Right atrium auricular region (tissue), 2 donors: Measurements from ENCODE around the gene GNRH2. TPM values are rescaled to one million over a fixed set of nuclear protein-coding genes. Genes with fewer than 3 reads are reported as not detected.
"Not testable (repeated sequence)": the region's sequence is repeated elsewhere in the genome, so short reads cannot be mapped to it uniquely, and the experiment has no call there.

Source experiments
- DNase-seq: peaks from one replicate; pipeline ENCODE4 v3.0.0-alpha.2; 2019; ENCODE audit warnings: low spot score
- H3K27ac ChIP-seq, 2 donors: fragments of 200-600 bp; sonication (generic); 1 replicate in 1 of 2; 2 replicates in 1 of 2; pipeline ENCODE4 v1.5.1; 2016 to 2019
- H3K27me3 ChIP-seq, 2 donors: fragments of 200-600 bp; sonication (generic); one replicate each; pipeline versions ENCODE4 v1.5.1 to v1.6.0; 2017 to 2019
- H3K36me3 ChIP-seq: fragments of 200-600 bp; sonication (generic); one replicate; pipeline ENCODE4 v1.5.1; 2016
- H3K4me1 ChIP-seq, 2 donors: fragments of 200-600 bp; sonication (generic); one replicate each; pipeline versions ENCODE4 v1.5.1 to v1.6.0; 2017 to 2019
- H3K4me3 ChIP-seq, 2 donors: fragments of 200-600 bp; sonication (generic); 1 replicate in 1 of 2; 2 replicates in 1 of 2; pipeline ENCODE4 v1.5.1; 2017 to 2019; ENCODE audit warnings: mild to moderate bottlenecking in 1 of 2, moderate library complexity in 1 of 2
- H3K9me3 ChIP-seq, 2 donors: fragments of 200-600 bp; sonication (generic); one replicate each; pipeline ENCODE4 v1.5.1; 2019
- CTCF ChIP-seq, 2 donors: fragments of 200-600 bp; sonication (generic); IDR thresholded peaks; one replicate each; pipeline ENCODE4 v1.5.1; 2019; ENCODE audit warnings: antibody characterized with exemption in 2 of 2
- total RNA-seq, 2 donors: library from RNA; depleted of rRNA; stranded (reverse); fragments of >200 nt; gene quantifications; one replicate each; pipeline ENCODE4 v1.1.0, GENCODE V29; 2016

The GNRH2 gene
- total RNA-seq, 2 donors from 2014 or later: not detected

DNA sequence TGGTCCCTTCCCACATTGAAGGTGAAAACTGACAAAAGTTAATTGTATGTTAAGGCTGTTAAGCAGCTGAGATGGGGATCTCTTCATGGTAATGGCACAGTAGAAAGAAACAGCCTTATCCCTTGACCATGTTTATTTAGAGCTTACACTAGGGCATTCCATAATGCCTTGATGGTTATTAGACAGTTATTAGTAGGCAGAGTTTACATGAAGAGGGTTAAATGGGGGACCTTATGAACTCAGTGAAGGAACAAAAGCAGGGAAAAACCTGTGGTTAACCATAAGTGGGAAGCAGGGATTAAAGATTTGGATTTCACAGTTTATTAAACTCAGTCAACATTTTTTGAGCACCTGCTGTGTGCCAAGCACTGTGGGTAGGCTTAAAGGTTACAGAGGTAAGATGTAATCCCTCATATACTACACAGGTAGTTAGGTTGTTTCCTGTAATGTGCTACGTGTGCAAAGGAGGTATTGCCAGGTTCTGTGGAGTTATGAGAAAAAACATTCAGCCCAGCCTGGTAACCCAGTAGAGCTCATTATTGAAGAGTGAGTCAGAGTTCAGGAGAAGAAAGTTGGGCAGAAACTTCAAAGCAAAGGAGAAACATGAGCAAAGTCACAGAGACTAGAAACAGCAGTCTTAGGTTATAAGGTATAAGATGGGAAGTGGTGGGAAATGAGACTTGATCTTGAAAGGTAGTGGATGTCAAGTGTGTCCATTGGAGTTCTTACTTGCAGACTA lies 32.3 kb upstream of the GNRH2 start:
- peaks cover 60% of the 10 kb centered on the region for H3K36me3 ChIP-seq
- H3K9me3 ChIP-seq: no peaks in the 10 kb centered on the region
- H3K27ac ChIP-seq: no peak overlapping the region
- no peaks in the 10 kb centered on the region for H3K4me1 ChIP-seq
- no peak for DNase-seq
- H3K27me3 ChIP-seq: no peaks in the 10 kb centered on the region
- no peak overlapping the region for H3K4me3 ChIP-seq
- no peak for TF ChIP-seq CTCF (IDR thresholded peaks at IDR 0.05)

DNA sequence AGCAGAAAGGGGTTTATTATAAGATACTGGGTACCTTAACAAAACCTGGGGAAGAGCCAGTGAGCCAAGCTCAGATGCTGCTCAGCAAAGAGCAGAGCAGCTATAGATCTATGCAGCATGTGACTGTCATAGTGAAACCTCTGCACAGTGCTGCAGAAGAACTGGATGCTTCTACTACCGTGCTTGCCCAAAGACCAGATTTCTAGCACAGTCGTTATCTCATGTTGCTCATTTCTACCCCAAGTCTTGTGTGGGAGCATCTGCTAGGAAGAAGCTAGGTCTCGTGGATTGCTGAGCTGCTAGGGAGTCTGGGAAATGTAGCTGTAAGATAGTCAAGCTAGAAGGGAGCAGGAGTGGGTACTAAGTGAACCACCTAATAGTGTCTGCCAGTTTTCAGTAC lies 31.7 kb upstream of the GNRH2 start:
- TF ChIP-seq CTCF (IDR thresholded peaks at IDR 0.05): no peak
- Histone ChIP-seq H3K27me3 (no peaks in the 10 kb centered on the region), H3K36me3 (peaks cover 54% of the 10 kb centered on the region)

DNA sequence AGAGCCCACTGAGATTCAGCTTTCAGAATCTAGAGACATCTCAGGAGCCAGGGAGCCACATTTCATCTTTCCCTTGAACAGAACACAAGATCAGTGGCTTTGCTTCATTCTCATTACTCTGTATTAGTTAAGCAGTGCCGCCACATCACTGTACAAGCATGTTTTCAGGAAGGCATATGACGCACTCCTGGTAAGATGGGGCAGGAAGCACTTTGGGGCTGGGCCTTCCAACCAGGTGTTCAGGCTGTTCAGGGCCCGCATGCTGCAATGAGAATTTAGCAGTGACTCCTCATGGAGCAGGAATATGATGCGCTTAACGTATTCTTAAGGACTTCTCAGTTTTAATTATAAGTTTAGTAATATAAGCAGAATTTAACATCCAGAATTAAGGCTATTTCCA lies 29.7 kb upstream of the GNRH2 start:
- TF ChIP-seq CTCF (IDR thresholded peaks at IDR 0.05): no peak
- no peak overlapping the region for H3K4me3 ChIP-seq

More for the DNA sequence above, 31.7 kb upstream of the GNRH2 start:
- no peaks in the 10 kb centered on the region for H3K9me3 ChIP-seq
- H3K4me1 ChIP-seq: no peaks in the 10 kb centered on the region
- no peak overlapping the region for H3K27ac ChIP-seq
- no peak for DNase-seq
- no peak overlapping the region for H3K4me3 ChIP-seq

DNA sequence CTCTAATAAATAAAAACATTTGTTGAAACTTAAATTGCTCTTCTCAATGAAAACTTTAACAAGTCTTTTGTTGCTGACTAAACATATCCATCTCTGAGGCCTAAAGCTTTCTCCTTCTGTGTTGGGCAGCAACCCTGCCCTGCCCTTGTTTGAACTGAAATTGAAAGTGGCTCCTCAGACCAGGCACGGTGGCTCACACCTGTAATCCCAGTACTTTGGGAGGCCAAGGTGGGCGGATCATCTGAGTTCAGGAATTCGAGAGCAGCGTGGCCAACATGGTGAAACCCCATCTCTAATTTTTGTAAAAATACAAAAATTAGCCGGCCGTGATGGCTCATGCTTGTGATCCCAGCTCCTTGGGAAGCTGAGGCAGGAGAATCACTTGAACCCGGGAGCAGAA lies 29.2 kb upstream of the GNRH2 start:
- Histone ChIP-seq H3K9me3 (no peaks in the 10 kb centered on the region), H3K27me3 (no peaks in the 10 kb centered on the region), H3K36me3 (peaks cover 38% of the 10 kb centered on the region), H3K4me3 (no peak overlapping the region), H3K4me1 (no peaks in the 10 kb centered on the region), H3K27ac (no peak overlapping the region)
- TF ChIP-seq CTCF (IDR thresholded peaks at IDR 0.05): no peak
- DNase-seq: no peak

More for the DNA sequence above, 29.7 kb upstream of the GNRH2 start:
- H3K4me1 ChIP-seq: no peaks in the 10 kb centered on the region
- DNase-seq: no peak
- H3K27ac ChIP-seq: no peak overlapping the region
- H3K9me3 ChIP-seq: no peaks in the 10 kb centered on the region
- H3K27me3 ChIP-seq: no peaks in the 10 kb centered on the region
- peaks cover 42% of the 10 kb centered on the region for H3K36me3 ChIP-seq

DNA sequence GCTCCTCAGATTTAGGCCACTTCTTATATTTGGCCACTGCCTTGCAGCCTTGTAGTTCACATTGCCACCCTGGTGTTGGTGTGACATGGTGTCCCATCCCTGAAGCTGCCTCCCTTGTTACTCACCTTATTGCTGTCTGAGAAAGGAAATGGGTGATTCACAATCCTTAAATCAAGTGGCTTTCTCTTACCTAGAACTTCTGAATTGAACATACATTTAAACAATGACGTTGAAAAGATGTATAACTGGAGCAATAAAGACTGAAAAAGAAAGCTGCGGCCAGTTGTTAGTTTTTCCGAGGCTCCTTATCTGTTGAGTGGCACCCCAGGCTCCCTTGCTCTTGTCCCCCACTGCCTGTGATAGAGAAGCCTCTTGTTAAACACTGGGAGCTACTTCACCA lies 28.8 kb upstream of the GNRH2 start:
- TF ChIP-seq CTCF (IDR thresholded peaks at IDR 0.05): no peak
- no peaks in the 10 kb centered on the region for H3K27me3 ChIP-seq
- no peaks in the 10 kb centered on the region for H3K9me3 ChIP-seq
- DNase-seq: no peak
- peaks cover 33% of the 10 kb centered on the region for H3K36me3 ChIP-seq
- no peak overlapping the region for H3K4me3 ChIP-seq
- H3K4me1 ChIP-seq: no peaks in the 10 kb centered on the region
- no peak overlapping the region for H3K27ac ChIP-seq

GRCh38 chr20:3015302-3015701 lies 28.1 kb upstream of the GNRH2 start:
- not testable (repeated sequence) for H3K4me1 ChIP-seq, DNase-seq, H3K27ac ChIP-seq, H3K9me3 ChIP-seq, H3K27me3 ChIP-seq, H3K4me3 ChIP-seq
- peaks cover 28% of the 10 kb centered on the region for H3K36me3 ChIP-seq
